ENCODE measurements around the gene ABCB6.

DNA sequence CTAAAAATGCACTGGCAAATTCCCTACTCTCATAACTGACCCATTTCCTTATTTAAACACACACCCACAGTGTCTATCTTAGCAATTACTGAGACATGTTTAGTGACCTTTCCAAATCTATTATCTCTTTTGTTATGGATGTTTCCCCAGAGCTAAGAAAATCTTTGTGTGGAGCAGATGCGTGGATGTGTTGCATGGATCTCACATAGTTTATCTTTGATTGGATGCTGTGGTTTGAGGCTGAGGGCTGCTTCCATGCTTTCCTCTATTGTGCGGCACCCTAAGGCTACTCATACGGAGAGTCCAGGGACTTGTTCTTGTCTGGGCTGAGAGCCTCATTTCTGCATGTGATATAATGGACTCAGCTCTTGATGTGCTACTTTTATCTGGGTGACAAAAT is 15.6 kb upstream of the ABCB6 start:
- TF ChIP-seq, protein P1, sequence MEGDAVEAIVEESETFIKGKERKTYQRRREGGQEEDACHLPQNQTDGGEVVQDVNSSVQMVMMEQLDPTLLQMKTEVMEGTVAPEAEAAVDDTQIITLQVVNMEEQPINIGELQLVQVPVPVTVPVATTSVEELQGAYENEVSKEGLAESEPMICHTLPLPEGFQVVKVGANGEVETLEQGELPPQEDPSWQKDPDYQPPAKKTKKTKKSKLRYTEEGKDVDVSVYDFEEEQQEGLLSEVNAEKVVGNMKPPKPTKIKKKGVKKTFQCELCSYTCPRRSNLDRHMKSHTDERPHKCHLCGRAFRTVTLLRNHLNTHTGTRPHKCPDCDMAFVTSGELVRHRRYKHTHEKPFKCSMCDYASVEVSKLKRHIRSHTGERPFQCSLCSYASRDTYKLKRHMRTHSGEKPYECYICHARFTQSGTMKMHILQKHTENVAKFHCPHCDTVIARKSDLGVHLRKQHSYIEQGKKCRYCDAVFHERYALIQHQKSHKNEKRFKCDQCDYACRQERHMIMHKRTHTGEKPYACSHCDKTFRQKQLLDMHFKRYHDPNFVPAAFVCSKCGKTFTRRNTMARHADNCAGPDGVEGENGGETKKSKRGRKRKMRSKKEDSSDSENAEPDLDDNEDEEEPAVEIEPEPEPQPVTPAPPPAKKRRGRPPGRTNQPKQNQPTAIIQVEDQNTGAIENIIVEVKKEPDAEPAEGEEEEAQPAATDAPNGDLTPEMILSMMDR (IDR thresholded peaks at IDR 0.05): no peak
- TF ChIP-seq POLR2A (IDR thresholded peaks at IDR 0.05) (no peak), POLR2AphosphoS5 (IDR thresholded peaks at IDR 0.05) (no peak), EP300 (IDR thresholded peaks at IDR 0.05) (no peak)
